Muscle layer of duodenum (tissue), 2 donors: ENCODE measurements around the gene TRAK1.

Experiments used
- H3K27ac ChIP-seq: one replicate; pipeline ENCODE4 v1.7.0; 2013; ENCODE audit warnings: mild to moderate bottlenecking, low read length
- H3K27me3 ChIP-seq: one replicate; pipeline ENCODE4 v1.7.0; 2013; ENCODE audit warnings: low read depth, mild to moderate bottlenecking, control low read depth, low read length
- H3K36me3 ChIP-seq, 2 donors: one replicate each; pipeline ENCODE4 v1.7.0; 2013; ENCODE audit warnings: low read length in 2 of 2, control low read depth in 1 of 2, mild to moderate bottlenecking in 1 of 2; ENCODE audit not compliant: insufficient read depth in 2 of 2, control insufficient read depth in 1 of 2
- H3K4me1 ChIP-seq, 2 donors: one replicate each; pipeline ENCODE4 v1.7.0; 2013; ENCODE audit warnings: low read length in 2 of 2, mild to moderate bottlenecking in 2 of 2, control low read depth in 1 of 2, moderate library complexity in 1 of 2; ENCODE audit not compliant: insufficient read depth in 2 of 2, control insufficient read depth in 1 of 2
- H3K4me3 ChIP-seq, 2 donors: one replicate each; pipeline ENCODE4 v1.7.0; 2013; ENCODE audit warnings: low read length in 2 of 2, low read depth in 1 of 2, mild to moderate bottlenecking in 1 of 2
- H3K9me3 ChIP-seq, 2 donors: one replicate each; pipeline ENCODE4 v1.7.0; 2013; ENCODE audit warnings: low read length in 2 of 2, control low read depth in 1 of 2, mild to moderate bottlenecking in 1 of 2; ENCODE audit not compliant: control insufficient read depth in 1 of 2
- donor health status: healthy.

The TRAK1 gene

DNA sequence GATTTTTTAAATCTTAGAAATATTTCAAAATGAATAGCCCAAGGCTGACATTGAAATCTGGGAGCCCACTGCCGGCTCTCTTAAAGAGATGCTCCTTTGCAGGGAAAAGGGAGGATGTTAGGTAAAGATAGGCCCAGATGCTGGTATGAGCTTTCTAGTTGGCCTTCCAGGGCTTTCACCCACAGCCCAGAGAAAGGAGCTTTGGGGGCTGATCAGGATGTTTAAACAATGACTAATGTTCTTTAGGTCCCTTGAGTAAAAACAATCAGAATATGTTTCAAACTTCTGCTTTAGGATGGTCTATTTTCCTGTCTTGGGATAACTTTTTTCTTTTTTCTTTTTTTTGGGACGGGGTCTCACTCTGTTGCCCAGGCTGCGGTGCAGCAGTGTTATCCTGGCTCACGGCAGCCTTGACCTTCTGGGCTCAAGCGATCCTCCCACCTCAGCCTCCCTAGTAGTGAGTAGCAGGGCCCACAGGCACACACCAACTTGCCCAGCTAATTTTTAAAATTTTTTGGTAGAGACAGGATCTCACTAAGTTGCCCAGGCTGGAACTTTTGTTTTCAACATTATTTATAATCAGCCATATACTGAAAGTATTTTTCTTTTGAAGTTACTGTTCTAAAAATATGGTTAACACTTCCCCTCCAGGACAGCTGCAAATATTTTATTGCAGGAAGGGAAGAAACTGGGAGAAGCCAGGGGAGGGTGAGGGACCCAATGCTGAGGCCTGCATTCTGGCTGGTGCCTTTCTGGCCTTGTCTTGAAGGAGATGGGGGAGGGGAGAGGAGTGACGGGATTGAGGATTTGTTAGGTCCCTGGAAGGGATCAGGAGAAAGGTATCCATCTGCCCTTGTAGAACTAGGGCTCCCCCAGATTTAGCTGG lies 70.1 kb downstream of the TRAK1 start:
- Histone ChIP-seq H3K4me1 (peaks cover 9 to 38% of the 10 kb centered on the region in 2 donors), H3K27ac (no peak overlapping the region), H3K4me3 (no peak overlapping the region), H3K27me3 (no peaks in the 10 kb centered on the region), H3K36me3 (no peaks in the 10 kb centered on the region), H3K9me3 (no peaks in the 10 kb centered on the region)

DNA sequence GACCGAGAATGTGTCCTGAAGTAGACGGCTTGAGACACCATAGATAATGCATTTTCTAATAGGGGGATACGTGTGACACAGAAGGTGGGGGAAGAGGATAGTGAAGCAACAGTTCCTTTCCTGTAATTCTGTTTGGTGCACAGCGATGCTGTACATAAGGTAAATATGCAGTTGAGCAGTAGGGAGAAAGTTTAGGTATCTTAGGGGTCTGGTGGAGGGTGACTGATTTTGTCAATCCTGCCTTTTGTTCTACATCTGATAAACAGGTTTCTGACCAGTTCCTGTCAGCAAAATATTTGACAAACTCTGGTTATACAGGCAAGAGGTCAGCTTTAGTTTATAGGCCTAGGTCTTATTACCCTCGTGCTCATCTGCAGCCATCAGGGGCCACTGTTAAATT lies 71.3 kb downstream of the TRAK1 start:
- peaks cover 9 to 38% of the 10 kb centered on the region in 2 donors for H3K4me1 ChIP-seq

DNA sequence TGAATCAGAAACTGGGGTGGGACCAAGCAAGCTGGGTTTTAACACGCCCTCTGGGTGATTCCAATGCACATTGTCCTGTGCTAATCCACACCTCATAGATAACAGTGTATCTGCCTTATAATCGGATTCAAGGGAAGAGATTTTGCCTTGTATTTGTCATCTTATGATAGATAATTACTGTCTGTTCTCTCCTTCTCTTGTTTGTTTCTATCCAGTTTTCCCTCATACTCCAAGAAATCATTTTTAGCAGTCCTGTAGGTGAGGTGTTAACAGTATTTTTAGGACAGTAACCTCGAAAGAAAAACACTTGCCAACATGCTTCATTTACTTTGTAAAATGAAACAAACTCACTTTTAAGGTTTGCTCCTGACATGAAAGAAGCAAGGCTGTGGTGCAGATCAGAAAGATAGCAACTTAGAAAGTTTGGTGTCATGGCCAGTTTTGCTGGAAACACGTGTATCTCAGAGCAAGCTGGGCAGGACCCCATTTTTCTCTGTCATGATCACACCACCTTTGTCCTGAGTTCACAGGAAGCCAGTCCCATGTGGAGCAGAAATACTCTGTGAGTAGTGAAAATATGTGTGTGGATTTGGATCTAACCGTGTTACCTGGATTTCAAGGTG lies 72.6 kb downstream of the TRAK1 start:
- H3K4me1 ChIP-seq, result peaks cover 9 to 38% of the 10 kb centered on the region in 2 donors
- no peak overlapping the region for H3K27ac ChIP-seq
- no peak overlapping the region for H3K4me3 ChIP-seq

More for the DNA sequence above, 71.3 kb downstream of the TRAK1 start:
- no peaks in the 10 kb centered on the region for H3K27me3 ChIP-seq
- H3K36me3 ChIP-seq, result no peaks in the 10 kb centered on the region
- H3K9me3 ChIP-seq, result no peaks in the 10 kb centered on the region
- H3K4me3 ChIP-seq, result no peak overlapping the region
- no peak overlapping the region for H3K27ac ChIP-seq

DNA sequence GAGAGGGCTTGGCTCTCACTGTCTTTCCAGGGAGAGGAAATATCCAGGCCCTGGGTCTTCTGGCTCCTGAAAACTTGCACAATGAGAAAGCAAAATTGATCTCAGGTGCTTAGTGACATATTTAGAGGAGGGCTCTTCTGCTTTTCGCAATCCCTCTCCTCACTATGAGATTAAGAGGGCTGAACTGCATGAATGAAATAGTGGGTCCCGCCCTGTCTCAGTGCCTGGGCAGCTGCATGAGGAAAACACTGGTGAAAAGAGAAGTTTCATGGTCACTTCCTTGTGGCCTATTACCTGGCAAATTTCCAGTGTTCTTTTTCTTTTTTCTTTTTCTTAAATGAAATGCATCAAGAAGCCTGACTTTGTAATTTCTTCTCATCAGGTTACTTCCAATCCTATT lies 73.5 kb downstream of the TRAK1 start:
- Histone ChIP-seq H3K27me3 (no peaks in the 10 kb centered on the region), H3K4me1 (peaks cover 9 to 34% of the 10 kb centered on the region in 2 donors), H3K4me3 (no peak overlapping the region), H3K27ac (peak overlapping the region; percentile 6), H3K9me3 (no peaks in the 10 kb centered on the region), H3K36me3 (no peaks in the 10 kb centered on the region)

More for the DNA sequence above, 72.6 kb downstream of the TRAK1 start:
- no peaks in the 10 kb centered on the region for H3K36me3 ChIP-seq
- H3K9me3 ChIP-seq, result no peaks in the 10 kb centered on the region
- H3K27me3 ChIP-seq, result no peaks in the 10 kb centered on the region

DNA sequence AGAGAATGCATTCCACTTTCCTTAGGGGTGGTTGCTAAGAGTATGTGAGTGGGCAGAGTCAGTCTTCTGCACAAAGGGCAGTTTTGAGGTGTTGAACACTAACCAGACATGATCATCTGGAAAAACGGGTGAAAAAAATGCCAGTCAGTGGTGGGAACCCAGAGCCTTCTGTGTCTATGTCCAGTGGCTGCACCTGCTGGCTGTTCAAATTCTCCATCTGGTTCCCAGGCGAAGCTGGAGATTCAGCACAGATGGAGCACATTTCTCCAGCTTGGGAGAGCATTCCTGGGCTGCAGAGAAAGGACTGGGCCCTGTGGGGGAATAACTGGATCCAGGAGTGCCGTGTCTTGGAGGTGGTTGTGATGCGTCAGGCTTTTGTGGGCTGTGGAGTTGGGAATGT lies 74.1 kb downstream of the TRAK1 start:
- no peaks in the 10 kb centered on the region for H3K9me3 ChIP-seq
- no peak overlapping the region for H3K27ac ChIP-seq
- H3K4me3 ChIP-seq, result no peak overlapping the region
- no peaks in the 10 kb centered on the region for H3K27me3 ChIP-seq
- H3K36me3 ChIP-seq, result no peaks in the 10 kb centered on the region
- H3K4me1 ChIP-seq, result peaks cover 9 to 29% of the 10 kb centered on the region in 2 donors

DNA sequence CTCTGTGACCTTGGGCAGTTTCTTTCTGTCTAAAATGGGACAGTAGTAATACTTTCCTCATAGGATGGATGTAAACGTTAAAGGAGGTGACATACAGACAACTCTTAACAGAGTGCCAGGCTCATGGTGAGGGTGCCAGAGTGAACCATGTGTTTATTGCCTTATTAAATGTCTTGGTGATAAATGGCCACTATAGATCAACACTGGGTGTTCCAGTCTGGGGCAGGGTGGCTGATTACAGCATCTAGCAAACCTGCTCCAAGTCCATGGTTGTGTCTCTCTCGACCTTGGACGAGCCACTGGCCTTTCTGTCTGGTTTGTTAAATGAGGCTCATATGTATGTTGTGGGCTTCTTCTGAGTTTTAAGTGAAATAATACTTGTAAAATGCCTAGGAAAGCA lies 75.1 kb downstream of the TRAK1 start:
- no peaks in the 10 kb centered on the region for H3K9me3 ChIP-seq
- peaks cover 9 to 20% of the 10 kb centered on the region in 2 donors for H3K4me1 ChIP-seq
- H3K27ac ChIP-seq, result no peak overlapping the region
- H3K36me3 ChIP-seq, result no peaks in the 10 kb centered on the region
- H3K4me3 ChIP-seq, result no peak overlapping the region
- H3K27me3 ChIP-seq, result no peaks in the 10 kb centered on the region

DNA sequence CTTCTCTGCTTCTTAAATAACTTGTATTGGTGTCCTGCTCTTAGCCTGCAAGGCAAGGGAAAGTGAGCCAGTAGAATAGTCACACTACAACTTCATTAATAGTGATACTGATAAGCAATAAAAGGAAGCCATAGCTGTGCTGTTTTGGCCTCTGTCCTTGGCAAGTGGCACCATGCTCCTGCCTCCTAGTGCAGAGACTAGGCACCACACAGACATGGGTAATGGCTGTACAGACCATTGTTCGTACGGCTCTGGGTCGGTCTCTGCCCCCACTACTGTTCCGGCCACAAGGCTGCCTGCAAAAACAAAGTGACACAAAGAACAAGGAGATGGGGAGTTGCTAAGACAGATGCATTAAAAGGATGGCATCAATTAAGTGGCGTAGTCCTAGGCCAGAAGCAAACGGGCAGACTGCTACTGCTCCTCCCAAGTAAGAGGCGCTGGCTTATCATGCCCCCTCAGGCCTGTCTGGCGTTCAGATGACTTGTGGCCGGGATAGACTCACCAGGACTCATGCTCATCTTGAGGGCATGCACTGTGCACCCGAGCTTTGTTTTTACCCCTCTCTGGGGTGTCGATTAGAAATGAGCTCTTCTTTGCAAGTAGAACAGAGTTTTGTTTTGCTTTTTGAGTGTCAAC lies 75.6 kb downstream of the TRAK1 start:
- Histone ChIP-seq H3K4me3 (no peak overlapping the region), H3K9me3 (no peaks in the 10 kb centered on the region), H3K27me3 (no peaks in the 10 kb centered on the region), H3K36me3 (no peaks in the 10 kb centered on the region), H3K27ac (no peak overlapping the region), H3K4me1 (peaks cover 9 to 18% of the 10 kb centered on the region in 2 donors)

DNA sequence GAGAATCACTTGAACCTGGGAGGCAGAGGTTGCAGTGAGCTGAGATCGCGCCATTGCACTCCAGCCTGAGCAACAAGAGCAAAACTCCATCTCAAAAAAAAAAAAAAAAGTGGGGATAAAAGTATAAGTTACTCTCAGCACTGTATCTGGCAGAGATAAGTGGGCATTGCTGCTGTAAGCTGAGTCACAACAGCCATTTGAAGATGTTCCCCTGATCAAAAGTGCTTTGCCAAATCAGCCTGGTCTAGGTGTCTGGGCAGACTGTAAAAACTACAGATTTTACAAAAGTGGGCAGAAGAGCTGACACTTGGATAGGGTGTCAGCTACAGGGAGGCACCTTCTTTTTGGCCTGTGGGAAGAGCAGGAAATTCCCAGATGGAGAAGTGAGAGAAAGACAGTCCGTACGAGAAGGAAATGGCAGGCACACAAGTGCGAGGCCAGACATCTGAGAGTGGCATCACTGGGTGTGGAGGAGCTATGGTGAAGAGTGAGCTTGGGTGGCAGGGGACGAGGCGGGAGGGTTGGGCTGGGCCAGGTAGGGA lies 78.5 kb downstream of the TRAK1 start:
- no peak overlapping the region for H3K4me3 ChIP-seq
- no peaks in the 10 kb centered on the region for H3K27me3 ChIP-seq
- no peaks in the 10 kb centered on the region for H3K9me3 ChIP-seq
- H3K36me3 ChIP-seq, result no peaks in the 10 kb centered on the region
- peaks cover 0 to 19% of the 10 kb centered on the region in 2 donors for H3K4me1 ChIP-seq
- no peak overlapping the region for H3K27ac ChIP-seq

DNA sequence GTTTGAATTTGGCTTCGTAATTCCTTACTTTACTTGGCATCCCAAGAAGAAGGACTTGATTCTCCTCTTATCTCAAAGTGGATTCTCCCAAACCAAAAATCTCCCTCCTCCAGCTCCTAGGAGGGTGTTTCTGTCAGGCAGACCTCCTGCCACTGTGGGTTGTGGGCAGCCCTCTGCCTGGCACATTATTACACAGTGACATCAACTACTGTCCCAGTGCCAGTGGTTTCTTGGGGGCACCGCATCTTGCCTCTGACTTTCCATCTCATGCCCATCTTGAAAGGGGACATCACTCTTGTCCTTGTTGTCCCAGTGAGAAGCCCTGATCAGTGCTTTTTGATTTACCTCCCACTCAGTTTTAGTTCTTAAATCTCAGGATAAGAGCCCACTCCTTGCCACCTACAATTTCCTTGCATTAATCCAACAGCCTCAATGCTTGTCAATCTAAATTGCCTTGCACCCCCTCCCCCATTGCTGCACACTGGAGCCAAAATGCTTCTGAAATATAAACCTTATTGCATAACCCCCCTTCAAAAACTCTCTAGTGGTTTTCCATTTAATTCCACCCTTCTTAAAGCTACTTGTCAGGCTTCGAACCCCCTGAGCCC lies 81.0 kb downstream of the TRAK1 start:
- H3K9me3 ChIP-seq, result no peaks in the 10 kb centered on the region
- H3K27me3 ChIP-seq, result no peaks in the 10 kb centered on the region
- H3K27ac ChIP-seq, result no peak overlapping the region
- H3K36me3 ChIP-seq, result no peaks in the 10 kb centered on the region
- H3K4me3 ChIP-seq, result no peak overlapping the region
- H3K4me1 ChIP-seq, result peaks cover 0 to 10% of the 10 kb centered on the region in 2 donors

DNA sequence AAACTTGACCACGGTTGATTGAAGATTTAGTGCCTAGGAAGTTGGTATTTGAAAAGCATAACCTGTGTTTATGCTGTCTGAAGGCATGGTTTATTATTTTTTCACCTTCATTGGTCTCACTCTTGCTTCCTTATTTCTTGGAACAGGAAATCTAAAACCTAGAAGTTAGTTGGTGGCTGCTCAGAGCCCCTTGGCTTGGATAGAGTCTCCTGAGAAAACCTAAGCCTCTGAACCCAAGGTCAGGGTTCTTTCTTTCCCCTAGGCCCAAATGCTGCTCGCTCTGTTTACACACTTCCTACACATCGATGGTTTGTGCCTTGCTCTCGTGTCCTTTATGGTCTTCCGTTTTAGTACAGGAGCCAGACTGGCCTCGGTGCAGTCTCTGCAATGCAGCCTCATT lies 82.2 kb downstream of the TRAK1 start:
- Histone ChIP-seq H3K36me3 (peaks cover 0 to 9% of the 10 kb centered on the region in 2 donors), H3K27me3 (no peaks in the 10 kb centered on the region), H3K9me3 (no peaks in the 10 kb centered on the region), H3K27ac (no peak overlapping the region), H3K4me3 (no peak overlapping the region), H3K4me1 (peaks cover 0 to 10% of the 10 kb centered on the region in 2 donors)
